ENCODE measurements around the gene MAML2.

The MAML2 gene

DNA sequence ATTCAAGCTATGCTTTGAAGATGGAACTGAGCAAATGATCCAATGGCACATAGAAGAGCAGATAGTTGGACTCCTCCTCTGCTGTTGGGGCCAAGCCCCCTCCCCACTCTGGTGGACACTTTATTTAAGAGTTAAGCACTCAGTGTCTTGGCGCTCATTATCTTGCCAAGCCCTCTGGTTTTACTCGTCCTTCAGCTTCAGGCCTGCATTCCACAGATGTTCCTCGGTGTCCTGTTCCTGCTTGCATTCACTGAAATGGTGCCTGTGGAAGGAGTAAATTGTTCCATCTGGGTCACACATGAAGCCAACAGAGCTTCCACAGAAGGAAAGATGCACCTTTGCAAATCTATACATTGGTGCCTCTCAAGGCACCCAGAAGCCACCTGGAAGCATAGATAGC lies 26.1 kb downstream of the MAML2 start:
- DNase-seq: no peak

DNA sequence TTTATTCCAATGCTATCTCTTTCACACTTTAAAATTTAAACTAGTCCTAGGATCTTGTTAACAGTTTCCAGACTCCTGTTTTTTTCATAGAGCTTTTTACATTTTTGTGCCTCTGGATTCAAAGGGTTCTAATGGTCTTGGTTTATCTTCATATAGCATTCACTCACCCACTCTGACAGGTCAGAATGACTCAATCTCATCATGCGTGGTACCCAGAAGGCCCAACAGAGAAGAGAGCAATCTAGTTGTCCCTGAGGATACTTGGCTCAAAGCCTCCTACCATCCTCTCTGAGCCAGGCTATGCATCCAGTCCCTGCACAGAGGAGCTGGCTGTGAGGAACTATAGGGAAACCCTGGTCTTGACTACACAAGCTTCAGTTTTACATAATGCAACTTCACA lies 27.5 kb downstream of the MAML2 start:
- DNase-seq: no peak

DNA sequence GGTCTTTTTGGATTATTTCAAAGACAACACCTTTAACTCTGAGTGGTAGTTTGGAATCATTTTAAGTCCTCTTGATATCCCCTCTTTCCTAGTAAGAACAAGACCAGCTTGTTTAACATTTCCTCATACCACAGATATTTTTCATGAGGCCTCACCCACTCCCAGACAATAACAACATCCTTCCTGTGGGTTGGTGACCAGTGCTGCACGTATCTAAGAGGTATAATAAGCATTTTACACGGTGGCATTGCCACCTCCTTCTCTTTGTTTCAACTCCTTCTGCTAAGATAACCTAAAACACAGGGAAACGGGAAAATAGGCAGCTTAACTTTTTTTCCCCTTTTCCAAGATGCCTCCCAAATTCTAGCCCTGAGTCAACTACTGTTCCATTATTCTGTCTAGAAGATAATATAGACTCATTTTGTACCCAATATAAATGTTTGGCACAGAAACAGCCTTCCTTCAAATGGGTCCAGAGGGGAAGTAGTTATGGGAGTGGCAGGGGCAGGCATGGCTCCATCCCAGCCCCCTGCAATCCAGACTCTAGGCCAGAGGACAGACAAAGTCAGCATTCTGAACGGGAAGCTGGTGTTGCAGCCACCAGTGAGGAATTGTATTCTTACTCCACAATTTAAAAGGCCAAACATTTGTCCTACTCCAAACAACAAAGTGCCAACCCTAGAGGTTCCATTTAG lies 28.5 kb downstream of the MAML2 start:
- DNase-seq: no peak

DNA sequence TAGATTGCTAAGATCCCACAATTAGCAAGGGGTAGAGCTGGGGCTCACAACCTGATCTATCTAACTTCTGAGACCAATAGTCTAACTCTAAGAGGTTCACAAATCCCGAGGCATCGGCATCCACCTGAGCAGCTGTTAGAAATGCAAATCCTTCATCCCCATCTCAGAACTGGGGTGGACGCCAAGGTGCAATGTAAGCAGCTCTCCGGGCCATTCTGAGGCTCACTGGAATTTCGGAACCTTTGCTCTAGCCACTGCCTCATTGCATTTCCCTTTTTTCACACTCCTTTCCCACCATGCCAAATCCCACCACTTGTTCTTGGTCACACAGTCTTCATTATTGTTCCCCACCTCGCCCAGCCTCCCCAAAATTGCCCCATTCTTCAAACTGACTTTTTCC lies 29.8 kb downstream of the MAML2 start:
- DNase-seq: no peak

DNA sequence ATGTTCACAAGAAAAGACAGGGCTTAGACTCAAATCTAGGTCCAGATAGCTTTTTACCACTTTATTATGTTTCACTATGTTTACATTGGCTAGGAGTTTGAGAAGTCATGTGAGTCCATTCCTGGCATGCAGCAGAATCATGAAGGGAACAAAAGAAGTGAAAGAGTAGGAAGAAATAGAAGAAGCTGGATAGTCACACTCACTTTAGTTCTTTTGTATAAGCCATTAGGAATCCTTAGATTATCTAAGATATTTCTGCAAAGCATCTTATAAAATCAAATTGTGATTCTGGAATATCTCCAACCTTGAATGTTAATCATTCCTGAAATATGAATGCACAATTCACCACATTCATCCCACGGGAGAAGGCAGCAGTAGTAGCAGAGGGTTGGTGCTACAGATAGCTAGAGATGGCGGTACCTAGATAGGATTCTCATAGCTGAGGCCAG lies 31.9 kb downstream of the MAML2 start:
- no peak for DNase-seq

DNA sequence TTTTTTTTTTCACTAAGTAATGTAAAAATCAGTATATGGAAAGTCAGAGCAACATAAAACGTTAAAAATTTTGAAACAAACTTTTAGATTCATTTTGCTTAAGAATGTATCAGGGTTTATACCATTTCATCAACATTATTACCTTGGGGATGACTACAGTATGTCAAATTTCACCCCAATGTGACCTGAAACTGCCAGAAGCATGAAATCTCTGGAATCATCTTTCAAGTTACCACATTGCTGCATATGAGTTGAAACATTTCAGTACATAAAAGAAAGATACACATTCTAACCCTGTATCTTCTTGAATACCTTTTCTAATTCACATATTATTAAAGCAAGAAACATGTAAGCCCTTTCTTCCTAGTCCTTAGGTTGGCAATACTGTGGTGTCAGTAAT lies 32.8 kb downstream of the MAML2 start:
- DNase-seq: no peak

DNA sequence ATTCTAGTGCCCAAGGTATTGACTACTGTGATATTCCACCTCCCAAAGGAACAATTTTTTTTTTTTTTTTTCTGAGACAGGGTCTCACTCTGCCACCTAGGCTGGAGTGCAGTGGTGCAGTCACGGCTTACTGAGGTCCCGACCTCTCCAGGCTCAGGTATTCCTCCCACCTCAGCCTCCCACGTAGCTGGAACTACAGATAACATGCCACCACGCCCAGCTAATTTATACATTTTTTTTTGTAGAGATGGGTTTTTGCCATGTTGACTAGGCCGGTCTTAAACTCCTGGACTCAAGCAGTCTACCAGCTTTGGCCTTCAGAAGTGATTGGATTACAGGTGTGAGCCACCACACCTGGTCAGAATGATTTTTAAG lies 33.4 kb downstream of the MAML2 start:
- no peak for DNase-seq

DNA sequence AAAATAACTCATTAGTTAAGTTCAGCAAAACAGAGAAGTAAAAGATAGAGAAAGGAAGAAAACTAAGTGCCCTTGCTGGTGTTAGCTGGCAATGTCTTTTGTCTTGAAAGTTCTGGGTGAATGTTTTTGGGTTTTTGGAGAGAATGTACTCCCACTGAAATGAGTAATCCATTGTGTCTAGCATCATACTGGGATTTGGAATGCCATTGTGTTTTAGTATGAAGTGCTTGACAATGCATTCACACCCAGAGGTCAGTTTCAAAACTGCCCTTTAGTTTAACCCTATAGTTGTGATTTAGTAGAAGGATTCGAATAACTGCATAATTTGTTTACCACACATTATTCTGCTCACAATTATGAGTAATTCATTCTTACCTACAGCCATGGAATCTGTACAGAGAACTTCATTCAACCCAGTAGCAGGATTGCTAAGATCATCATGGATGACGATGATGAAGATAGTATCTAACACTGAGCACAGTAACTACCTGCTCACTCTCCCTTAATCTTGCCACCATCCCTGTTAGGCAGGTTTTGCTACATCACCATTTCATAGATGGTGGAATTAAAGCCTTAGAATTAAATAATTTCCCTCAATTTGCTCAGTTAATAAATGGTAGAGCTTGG lies 33.9 kb downstream of the MAML2 start:
- DNase-seq: no peak

DNA sequence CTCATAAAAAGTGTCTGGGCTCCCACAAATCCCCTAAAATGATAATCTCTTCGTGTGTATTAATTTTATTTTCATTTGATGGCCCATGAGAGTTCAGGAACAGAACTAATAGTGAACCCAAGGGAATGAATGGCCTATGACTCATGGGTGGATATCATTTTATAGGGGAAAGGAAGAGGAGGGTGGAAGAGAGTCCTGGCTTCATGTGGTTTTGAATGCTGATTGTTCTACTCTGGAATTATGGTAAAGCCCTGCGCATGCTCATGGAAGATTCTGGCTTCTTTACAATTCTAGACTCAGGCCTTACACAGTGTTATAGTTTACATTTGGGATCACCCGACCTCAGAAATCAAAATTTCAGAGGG lies 35.2 kb downstream of the MAML2 start:
- no peak for DNase-seq

DNA sequence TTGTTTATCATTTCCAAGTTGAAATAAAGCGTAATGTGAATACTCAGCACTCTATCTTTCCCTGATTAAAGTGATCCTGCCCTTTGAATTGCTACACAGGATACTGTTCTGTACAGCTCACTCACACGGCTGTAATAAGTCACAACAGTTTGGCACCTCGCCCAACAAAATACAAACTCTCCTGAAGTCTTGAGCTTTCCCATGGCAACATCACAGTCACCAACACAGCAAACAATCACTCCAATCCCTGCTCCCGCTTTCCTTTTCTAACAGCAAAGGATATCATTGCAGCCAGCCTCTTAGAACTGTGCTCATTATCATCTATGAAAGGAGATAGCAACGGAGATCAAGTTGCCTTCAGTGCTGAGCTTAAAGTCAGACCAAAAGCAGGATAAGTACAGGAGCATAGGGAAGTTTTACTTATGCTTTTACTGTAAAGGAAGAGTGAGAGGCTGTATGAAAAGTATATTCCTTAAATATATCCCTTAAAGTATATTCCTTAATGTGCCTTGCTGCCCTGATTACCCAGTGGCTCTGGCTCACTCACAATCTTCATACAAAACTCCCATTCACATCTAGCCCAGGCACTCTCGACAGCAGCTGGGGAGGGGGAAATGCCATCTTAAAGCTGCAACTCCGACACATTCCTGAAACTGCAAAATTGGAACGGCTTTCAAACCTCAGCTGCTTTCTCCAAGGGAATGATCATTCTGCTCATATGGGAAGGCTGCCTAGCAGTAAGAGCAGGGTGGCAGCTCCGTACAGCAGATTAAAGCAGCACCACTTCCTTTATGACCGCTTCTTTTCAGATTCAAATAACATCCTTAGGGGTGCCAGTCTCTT lies 35.8 kb downstream of the MAML2 start:
- DNase-seq: no peak

DNA sequence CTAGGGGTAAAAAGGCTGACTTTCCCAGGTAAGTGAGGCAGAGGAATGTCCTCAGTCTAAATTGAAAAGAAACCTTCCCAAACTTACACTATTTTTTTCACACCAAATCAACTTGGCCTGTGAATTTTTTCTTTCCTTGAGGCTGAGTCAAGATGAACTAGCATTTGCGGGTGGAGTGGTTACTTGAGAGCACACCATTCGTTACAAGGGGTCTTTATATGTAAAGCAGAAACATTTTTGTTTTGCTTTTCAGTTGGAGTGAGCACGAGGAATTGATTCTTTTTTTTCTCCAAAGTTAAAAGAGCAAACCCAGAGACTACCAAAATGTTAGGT lies 36.4 kb downstream of the MAML2 start:
- no peak for DNase-seq

DNA sequence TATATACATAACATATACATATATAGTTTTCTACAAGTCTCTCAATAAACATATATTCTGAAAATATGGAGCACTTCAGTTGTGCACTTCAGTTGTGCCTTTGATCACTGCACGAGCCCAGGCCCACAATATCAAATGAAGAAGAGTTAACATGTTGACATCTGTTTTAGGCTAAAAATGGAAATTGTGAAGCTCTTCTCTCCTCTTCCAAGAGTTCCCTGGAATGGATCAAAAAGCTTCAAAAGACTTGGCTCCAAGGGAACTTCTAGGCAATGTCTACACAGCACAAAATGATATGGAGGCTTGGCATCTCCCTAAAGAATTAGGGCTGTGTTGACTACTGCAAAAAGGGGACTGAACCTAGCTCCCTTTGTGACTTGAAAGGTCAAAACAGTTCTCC lies 36.9 kb downstream of the MAML2 start:
- DNase-seq: no peak

DNA sequence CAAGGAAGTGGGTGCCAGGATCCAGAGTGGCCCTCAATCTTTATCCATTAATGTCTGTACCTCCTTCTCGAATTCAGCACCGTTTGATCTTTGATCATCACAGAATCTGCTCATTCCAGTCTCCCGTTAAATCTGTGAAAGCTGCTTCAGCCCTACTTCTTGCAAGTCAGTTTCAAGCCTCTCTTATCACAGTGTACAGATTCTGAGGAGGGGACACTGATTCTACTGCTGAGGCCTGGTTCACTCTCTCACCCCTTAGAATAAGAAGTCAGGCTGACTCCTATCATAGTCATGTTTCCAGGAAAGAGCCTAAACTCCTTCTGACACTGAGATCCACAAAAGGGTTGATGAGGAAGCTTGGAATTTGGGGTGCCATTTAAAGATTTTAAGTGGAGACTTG lies 39.0 kb downstream of the MAML2 start:
- DNase-seq: no peak

DNA sequence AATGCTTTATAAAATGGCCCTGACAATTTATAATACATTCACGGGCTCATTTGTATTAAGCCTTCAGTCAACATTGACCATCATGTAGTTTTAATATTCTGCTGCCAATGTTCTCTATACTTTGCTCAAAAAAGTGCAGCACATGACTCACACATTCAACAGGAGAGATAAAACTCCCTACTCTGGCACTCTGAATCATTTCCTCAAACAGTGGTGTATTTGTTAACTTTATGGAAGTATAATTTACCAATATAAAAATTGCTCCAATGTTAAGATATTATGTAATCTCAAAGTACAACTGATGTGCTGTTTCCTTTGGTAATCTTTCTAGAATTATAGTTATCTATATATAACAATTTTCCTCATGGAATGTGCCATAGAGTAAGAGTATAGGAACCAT lies 39.9 kb downstream of the MAML2 start:
- DNase-seq: no peak

DNA sequence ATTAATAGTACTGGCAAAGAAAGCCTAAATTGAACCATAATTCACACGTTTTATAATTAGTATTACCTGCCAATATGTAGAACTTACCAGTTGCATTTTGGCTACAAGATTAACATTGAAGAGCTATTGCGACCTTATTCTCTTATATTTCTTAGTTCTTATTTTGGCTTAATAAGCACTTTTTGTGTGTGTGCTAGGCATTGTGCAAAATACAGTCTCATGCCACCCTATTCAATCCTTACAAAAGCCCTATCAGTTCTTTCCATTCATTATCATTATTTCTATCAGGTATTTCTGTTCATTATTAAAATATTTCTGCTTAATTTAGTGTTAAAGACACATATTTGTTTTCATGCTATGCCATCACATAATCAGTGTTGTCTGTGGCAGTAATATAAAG lies 41.2 kb downstream of the MAML2 start:
- DNase-seq: no peak

DNA sequence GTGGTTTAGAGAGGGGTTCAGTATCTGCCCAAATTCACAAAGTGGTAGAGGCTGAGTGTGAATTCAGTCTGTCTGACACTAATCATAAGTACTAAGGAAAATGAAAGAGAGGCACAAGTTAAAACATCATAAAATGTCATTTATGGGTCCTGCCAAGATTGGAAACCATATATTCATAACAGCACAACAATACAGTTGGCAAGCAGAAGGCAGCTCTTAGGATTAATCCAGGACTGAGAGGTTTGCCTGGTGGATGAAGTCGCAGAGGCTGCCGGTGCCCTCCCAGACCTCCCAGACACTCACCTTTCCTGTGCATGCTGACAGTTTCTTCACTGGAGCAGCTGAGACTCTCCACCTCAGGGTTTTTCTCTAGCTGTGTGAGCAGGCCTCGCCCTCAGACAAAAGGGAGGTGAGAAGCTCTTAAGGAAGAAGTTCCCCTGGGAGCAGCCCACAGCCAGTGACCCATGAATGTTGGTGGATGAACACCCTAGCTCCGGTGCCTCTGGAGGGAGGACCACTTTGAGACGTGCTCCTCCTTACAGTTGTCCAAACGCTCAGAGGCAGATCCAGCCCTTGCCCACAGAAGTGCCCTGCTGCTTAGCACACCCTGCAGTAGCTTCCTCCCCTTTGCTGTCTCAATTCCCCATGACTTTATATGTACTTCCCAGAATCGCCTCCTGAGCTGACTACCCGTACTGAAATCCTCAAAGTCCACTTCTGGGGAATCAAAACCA lies 43.7 kb downstream of the MAML2 start:
- no peak for DNase-seq

DNA sequence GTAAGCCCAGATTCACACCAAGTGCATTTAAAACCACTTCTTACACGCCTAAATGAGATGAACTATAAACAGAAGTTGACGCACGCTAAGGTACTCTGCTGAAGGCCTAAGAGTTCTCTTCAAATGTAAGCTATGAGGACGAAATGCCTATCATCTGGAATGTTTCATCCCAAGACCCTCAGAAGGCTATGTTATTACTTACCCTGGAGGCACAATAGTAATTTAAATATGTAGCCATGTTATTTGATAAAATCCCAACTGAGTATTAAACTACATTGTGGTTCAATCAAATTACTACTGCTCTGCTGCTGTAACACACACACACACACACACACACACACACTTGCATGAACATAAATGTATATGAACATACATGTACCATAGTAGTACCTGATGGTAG lies 47.6 kb downstream of the MAML2 start:
- DNase-seq: no peak

DNA sequence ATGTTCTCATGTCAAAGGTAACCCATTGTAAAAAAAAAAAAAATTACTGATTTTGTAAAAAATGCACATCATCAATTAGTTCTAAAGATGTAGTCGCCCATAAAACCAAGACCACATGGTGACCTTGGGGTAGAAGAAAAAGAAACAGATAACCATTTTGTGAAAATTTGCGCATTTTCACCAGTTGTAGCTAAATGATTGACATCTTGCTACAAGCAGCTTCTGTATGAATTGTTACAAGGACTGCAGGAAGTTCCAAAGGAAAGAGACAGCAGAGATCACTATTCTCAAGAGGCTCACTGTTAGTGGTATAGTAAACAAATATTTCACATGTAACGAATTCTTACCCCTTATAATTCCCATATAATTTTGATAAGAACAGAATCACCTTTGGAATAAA lies 48.7 kb downstream of the MAML2 start:
- DNase-seq: no peak

DNA sequence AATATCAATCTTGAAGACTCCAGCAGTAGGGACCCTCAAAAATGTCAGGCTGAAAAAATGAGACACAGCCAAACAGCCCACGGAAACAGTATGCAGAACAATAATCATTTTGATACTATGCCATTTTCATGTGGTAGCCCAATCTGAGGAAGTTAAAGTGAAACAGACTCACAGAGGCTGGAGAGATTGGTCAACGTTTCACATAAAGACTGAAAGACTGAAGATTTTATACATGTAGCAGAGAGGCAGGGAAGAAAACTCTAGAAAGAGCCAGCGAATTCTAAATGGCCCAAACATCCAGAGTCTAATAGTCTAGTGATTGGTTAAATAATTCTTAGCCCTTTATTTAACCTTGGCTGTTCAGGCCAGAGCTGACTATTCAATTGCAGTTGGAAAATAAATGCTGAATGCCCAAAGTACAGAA lies 49.4 kb downstream of the MAML2 start:
- no peak for DNase-seq

DNA sequence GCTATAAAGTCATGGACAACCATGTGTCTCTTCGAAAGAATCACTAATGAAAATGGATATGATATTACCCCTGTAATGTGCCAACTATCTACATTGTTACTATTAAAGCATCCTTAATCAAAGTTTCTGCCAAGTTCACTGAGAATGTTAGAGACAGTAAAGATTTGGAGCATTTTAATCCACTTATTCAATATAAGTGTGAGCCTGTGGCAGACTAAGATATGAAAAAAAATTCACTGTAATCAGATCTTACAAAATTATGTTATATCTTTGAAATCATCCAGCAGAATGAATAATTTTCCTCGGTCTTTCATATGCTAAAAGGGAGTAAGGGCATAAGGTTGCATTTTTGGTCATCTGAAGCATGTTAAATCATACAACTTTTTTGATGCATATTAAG lies 49.9 kb downstream of the MAML2 start:
- DNase-seq: no peak

DNA sequence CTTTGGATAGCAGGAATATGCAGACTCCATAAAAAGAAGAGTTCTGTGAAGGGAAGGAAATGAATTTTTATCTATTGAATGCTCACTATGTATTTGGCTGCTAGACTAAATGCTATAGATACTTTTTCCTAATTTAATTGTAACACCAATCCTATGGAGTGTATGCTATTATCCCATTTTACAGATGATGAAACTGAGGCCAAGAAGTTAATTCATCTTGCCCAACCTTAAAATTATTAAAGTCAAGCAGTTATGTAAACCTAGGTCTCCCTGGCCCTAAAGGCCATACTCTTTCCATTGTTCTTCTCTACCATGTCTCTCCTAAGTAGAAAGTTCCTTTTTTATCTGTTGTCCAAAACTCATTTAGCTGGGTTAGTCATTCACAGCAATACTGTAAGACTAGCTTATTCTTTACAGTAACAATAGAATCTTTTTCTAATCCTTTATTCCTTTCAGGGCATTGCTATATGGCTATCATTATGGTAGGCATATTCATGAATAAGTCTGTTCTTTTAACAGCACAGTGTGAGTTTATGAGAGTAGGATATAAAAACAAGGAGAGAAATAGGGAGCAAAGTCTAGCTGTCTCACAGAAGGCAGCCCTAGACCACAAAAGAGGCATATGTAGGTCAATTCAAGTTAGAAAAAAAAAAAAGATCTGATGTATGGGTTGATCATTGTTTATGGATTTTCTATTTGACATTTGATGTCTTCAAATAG lies 50.5 kb downstream of the MAML2 start:
- DNase-seq: no peak

DNA sequence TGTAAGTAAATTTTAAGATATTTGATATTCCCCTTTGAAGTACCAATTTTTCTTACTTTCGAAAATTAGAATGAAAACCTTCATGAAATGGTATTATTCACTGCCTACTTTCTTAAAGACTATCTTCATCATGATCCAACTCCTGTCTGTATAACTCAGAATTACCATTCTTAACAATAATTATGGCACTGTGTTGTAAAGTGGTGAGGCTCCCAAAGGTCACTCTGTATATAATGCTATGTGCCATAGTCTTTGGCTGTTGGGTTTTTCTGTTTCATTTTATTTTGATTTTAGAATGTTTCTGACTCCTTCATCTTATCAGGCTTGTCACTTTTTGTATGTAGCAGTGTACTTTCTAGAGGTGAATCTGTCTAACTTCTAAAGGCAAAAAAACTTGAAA lies 52.4 kb downstream of the MAML2 start:
- DNase-seq: no peak

DNA sequence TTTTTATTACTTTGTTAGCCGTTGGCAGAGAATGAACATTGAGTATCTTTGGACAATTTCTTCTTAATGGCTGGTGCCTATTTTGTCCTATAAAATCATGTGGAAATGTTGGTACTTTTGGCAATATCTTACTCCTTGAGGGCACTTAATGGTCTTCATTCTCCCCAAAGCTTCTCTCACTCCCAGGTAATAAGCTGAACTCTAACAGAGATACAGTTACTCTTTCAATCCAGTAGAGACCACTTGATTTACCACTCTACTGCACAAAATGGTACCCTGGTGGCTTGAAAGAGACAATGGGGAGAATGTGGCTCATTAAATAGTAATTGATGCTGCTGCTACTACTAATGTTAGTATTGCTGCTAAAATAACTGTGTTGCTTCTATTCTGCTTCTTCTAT lies 53.0 kb downstream of the MAML2 start:
- DNase-seq: no peak
